ENCODE data around the gene ADCK1. TPM values are rescaled to one million over a fixed set of nuclear protein-coding genes. Genes with fewer than 3 reads are reported as not detected.
A peak's percentile ranks its signal among the peaks of the same experiment; 100 is the strongest.

ADCK1 gene
- total RNA-seq, 1 experiment from 2014 or later = 10.1 TPM

DNA sequence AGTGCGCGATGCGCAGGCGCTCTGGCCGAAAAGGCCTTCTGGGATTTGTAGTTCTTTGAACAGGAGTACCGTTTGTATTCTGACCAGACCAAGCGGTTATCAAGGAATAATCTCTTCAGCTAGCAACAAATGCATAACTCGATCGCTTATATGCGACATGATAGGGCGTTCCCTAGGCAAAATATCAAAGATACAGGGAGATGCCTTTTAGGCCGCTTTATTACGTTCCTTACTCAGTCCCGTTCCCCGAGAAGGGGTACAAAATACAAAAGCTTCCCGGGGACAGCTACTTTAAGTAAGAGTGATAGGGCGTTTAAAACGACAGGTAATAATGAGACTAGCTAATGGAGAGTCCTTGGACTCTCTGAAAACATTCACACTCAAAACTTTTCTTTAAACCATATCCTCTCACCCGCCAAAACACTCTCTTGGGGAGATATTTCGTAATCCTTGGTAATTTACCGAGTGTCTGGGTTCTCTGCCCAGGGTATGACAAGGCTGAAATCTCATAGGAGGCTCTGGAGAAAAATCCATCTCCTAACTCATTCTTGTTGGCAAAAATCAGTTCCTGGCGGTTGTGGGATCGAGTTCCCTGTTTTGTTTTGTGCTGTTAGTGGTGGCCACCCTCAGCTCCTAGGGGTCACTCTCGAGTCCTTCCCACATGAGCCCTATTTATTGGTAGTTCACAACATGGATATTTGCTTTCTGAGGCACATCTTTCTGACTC, 38.5 kb upstream of the ADCK1 start:
- TF ChIP-seq, protein P1, sequence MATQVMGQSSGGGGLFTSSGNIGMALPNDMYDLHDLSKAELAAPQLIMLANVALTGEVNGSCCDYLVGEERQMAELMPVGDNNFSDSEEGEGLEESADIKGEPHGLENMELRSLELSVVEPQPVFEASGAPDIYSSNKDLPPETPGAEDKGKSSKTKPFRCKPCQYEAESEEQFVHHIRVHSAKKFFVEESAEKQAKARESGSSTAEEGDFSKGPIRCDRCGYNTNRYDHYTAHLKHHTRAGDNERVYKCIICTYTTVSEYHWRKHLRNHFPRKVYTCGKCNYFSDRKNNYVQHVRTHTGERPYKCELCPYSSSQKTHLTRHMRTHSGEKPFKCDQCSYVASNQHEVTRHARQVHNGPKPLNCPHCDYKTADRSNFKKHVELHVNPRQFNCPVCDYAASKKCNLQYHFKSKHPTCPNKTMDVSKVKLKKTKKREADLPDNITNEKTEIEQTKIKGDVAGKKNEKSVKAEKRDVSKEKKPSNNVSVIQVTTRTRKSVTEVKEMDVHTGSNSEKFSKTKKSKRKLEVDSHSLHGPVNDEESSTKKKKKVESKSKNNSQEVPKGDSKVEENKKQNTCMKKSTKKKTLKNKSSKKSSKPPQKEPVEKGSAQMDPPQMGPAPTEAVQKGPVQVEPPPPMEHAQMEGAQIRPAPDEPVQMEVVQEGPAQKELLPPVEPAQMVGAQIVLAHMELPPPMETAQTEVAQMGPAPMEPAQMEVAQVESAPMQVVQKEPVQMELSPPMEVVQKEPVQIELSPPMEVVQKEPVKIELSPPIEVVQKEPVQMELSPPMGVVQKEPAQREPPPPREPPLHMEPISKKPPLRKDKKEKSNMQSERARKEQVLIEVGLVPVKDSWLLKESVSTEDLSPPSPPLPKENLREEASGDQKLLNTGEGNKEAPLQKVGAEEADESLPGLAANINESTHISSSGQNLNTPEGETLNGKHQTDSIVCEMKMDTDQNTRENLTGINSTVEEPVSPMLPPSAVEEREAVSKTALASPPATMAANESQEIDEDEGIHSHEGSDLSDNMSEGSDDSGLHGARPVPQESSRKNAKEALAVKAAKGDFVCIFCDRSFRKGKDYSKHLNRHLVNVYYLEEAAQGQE (IDR thresholded peaks at IDR 0.05; ENCODE audit: insufficient read depth in 1 of 2, low read depth in 2 of 2, low read length in 1 of 2) = no peak
- TF ChIP-seq SIN3A (IDR thresholded peaks at IDR 0.05; ENCODE audit: borderline replicate concordance, insufficient read depth, low read depth, low read length) = no peak
- TF ChIP-seq, protein P2, sequence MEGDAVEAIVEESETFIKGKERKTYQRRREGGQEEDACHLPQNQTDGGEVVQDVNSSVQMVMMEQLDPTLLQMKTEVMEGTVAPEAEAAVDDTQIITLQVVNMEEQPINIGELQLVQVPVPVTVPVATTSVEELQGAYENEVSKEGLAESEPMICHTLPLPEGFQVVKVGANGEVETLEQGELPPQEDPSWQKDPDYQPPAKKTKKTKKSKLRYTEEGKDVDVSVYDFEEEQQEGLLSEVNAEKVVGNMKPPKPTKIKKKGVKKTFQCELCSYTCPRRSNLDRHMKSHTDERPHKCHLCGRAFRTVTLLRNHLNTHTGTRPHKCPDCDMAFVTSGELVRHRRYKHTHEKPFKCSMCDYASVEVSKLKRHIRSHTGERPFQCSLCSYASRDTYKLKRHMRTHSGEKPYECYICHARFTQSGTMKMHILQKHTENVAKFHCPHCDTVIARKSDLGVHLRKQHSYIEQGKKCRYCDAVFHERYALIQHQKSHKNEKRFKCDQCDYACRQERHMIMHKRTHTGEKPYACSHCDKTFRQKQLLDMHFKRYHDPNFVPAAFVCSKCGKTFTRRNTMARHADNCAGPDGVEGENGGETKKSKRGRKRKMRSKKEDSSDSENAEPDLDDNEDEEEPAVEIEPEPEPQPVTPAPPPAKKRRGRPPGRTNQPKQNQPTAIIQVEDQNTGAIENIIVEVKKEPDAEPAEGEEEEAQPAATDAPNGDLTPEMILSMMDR (IDR thresholded peaks at IDR 0.05) = peak; percentile 69
- peak overlapping the region; percentile 71 to 94 for H3K4me3 ChIP-seq (ENCODE audit: low read depth in 2 of 2, low read length in 2 of 2)
- BruUV-seq (replicated peaks) = TSS peak; percentile 89
- DNase-seq (ENCODE audit: low read depth, low spot score) = peak; percentile 79
- in situ Hi-C loops (cut with HindIII; ENCODE audit: low pct_unique_long_range_greater_than_20kb, low sequenced_read_pairs) = no loop called here
- H3K27ac ChIP-seq (ENCODE audit: low read length) = peak overlapping the region; percentile 95
- intact Hi-C loops (cut with micrococcal nuclease; ENCODE audit: unreplicated experiment) = no loop called here
- POLR2A ChIA-PET = interaction anchor here (0.6 kb wide), 1 partner anchor 49 kb away, joined by 5 read pairs; no protein-coding TSS in a partner anchor
- ATAC-seq = peak; percentile 64
- H3K36me3 ChIP-seq (ENCODE audit: control insufficient read depth, insufficient read depth, low read length) = peaks cover 3% of the 10 kb centered on the region; the same call in 1 of the 2 replicates
- CTCF ChIA-PET = interaction anchor here (0.8 kb wide), 1 partner anchor 218 kb away, joined by 3 read pairs; no protein-coding TSS in a partner anchor
- no peaks in the 10 kb centered on the region for H3K27me3 ChIP-seq (ENCODE audit: control insufficient read depth, insufficient read depth, low read length)
- H3K9me3 ChIP-seq (ENCODE audit: control insufficient read depth, insufficient read depth, low read depth, low read length) = no peaks in the 10 kb centered on the region
- H3K4me1 ChIP-seq (ENCODE audit: control insufficient read depth, insufficient read depth, low read length) = peaks cover 4% of the 10 kb centered on the region; the same call in 1 of the 2 replicates

DNA sequence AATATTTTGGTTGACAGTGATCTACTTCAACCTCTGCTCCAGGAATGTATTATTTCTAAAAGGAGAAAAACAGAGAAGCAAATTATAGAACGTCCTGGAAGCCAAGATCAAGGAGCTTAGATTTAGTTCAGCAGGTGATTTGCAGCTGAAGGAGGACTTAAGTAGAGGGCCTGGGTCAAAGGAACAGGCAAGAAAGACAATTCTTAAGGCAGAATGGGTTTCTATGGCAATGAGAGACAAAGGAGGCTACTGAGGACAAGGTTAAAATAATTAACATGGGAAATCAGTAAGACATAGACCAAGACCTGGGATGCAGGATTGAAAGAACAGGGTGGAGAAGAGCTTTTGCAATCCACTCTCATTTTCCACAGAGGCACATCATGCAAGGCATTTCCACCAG, 36.6 kb upstream of the ADCK1 start:
- peaks cover 4% of the 10 kb centered on the region; the same call in 1 of the 2 replicates for H3K4me1 ChIP-seq (ENCODE audit: control insufficient read depth, insufficient read depth, low read length)
- DNase-seq (ENCODE audit: low read depth, low spot score) = no peak
- no peak overlapping the region for H3K4me3 ChIP-seq (ENCODE audit: low read depth in 2 of 2, low read length in 2 of 2)
- ChIA-PET CTCF (no interaction called here), POLR2A (no interaction called here)
- H3K36me3 ChIP-seq (ENCODE audit: control insufficient read depth, insufficient read depth, low read length) = peaks cover 3% of the 10 kb centered on the region; the same call in 1 of the 2 replicates
- intact Hi-C loops (cut with micrococcal nuclease; ENCODE audit: unreplicated experiment) = no loop called here
- ATAC-seq = no peak
- no peak overlapping the region for H3K27ac ChIP-seq (ENCODE audit: low read length)
- H3K9me3 ChIP-seq (ENCODE audit: control insufficient read depth, insufficient read depth, low read depth, low read length) = no peaks in the 10 kb centered on the region
- no TSS peak for BruUV-seq (replicated peaks)
- TF ChIP-seq, protein P2 (IDR thresholded peaks at IDR 0.05) = no peak
- TF ChIP-seq POLR2AphosphoS5 (IDR thresholded peaks at IDR 0.05; ENCODE audit: low read depth, low read length) (no peak), TCF7L2 (IDR thresholded peaks at IDR 0.05; ENCODE audit: low read depth, low read length) (no peak), SIN3A (IDR thresholded peaks at IDR 0.05; ENCODE audit: borderline replicate concordance, insufficient read depth, low read depth, low read length) (no peak)
- TF ChIP-seq, protein P1 (IDR thresholded peaks at IDR 0.05; ENCODE audit: insufficient read depth in 1 of 2, low read depth in 2 of 2, low read length in 1 of 2) = no peak
- in situ Hi-C loops (cut with HindIII; ENCODE audit: low pct_unique_long_range_greater_than_20kb, low sequenced_read_pairs) = no loop called here
- no peaks in the 10 kb centered on the region for H3K27me3 ChIP-seq (ENCODE audit: control insufficient read depth, insufficient read depth, low read length)
